ENCODE measurements around the gene NOD1. TPM values are rescaled to one million over a fixed set of nuclear protein-coding genes. Genes with fewer than 3 reads are reported as not detected.

NOD1 gene
- 5.5 and 6.3 TPM in 2 replicates for total RNA-seq

GRCh38 chr7:30478349-30479201, at the start of gene NOD1:
TSS of gene NOD1 (minus strand) at chr7:30478784. CDS start at chr7:30456921, 21,863 bp downstream.

GRCh38 chr7:30504301-30505173, 26.0 kb upstream of the NOD1 start, which contains the start of gene GGCT:
TSS of gene GGCT (minus strand) at chr7:30504829. CDS start at chr7:30504709, 120 bp downstream.

Other genes starting within 250 kb of the NOD1 start
- gene ZNRF2, start 194.2 kb downstream of the NOD1 start, total RNA-seq: 14.5 and 15.5 TPM in 2 replicates
- 49.2 and 80.0 TPM in 2 replicates for gene GGCT, start 26.0 kb upstream of the NOD1 start, total RNA-seq
- 213 and 233 TPM in 2 replicates for gene GARS1, start 116.1 kb upstream of the NOD1 start, total RNA-seq
- not detected in 2 replicates for gene CRHR2, start 203.7 kb upstream of the NOD1 start, total RNA-seq